OCI-LY1 (cell line): ENCODE data around the gene TTC1.

Experiments
- H2AFZ ChIP-seq: fragments of 200-600 bp; sonication (generic), shearing (Covaris generic); 2 replicates; pipeline ENCODE4 v1.6.0; 2014; ENCODE audit warnings: antibody characterized with exemption, mild to moderate bottlenecking, low read length
- H3F3A ChIP-seq: fragments of 200-600 bp; sonication (generic), shearing (Covaris generic); 2 replicates; pipeline ENCODE4 v1.6.0; 2014; ENCODE audit warnings: mild to moderate bottlenecking, antibody characterized with exemption, low read length, moderate library complexity; ENCODE audit not compliant: insufficient read depth
- H3K27ac ChIP-seq: fragments of 200-600 bp; sonication (generic); 2 replicates; pipeline ENCODE4 v1.5.1; 2014; ENCODE audit warnings: low read length, mixed run types, mild to moderate bottlenecking, low read depth; ENCODE audit not compliant: poor library complexity, severe bottlenecking
- H3K27me3 ChIP-seq: fragments of 200-600 bp; sonication (generic); 2 replicates; pipeline ENCODE4 v1.6.0; 2014; ENCODE audit warnings: antibody characterized with exemption, mild to moderate bottlenecking, low read length, moderate library complexity; ENCODE audit not compliant: insufficient read depth
- H3K36me3 ChIP-seq: fragments of 200-600 bp; sonication (generic); 2 replicates; pipeline ENCODE4 v1.6.1; 2014; ENCODE audit warnings: mild to moderate bottlenecking, antibody characterized with exemption, low read length, moderate library complexity, mixed read lengths; ENCODE audit not compliant: insufficient read depth
- H3K4me1 ChIP-seq: fragments of 200-600 bp; sonication (generic); 2 replicates; pipeline ENCODE4 v1.5.1; 2014; ENCODE audit warnings: mild to moderate bottlenecking, low read length, moderate library complexity; ENCODE audit not compliant: insufficient read depth, severe bottlenecking
- H3K4me2 ChIP-seq: fragments of 200-600 bp; sonication (generic), shearing (Covaris generic); 2 replicates; pipeline ENCODE4 v1.6.1; 2014; ENCODE audit warnings: low read length
- H3K4me3 ChIP-seq: fragments of 200-600 bp; sonication (generic); 2 replicates; pipeline ENCODE4 v1.5.1; 2014; ENCODE audit warnings: low read length, low read depth, mild to moderate bottlenecking, mixed read lengths; ENCODE audit not compliant: poor library complexity, severe bottlenecking
- H3K79me2 ChIP-seq: fragments of 200-600 bp; shearing (Covaris generic); 2 replicates; pipeline ENCODE4 v1.6.1; 2016; ENCODE audit warnings: mixed run types, low read length, mixed read lengths; ENCODE audit not compliant: insufficient read depth
- H3K9ac ChIP-seq: fragments of 200-600 bp; sonication (generic), shearing (Covaris generic); 2 replicates; pipeline ENCODE4 v1.6.1; 2014; ENCODE audit warnings: mild to moderate bottlenecking, low read length, mixed read lengths
- H3K9me2 ChIP-seq: fragments of 200-600 bp; sonication (generic), shearing (Covaris generic); 2 replicates; pipeline ENCODE4 v1.6.1; 2014; ENCODE audit warnings: low read depth, mild to moderate bottlenecking, low read length, mixed read lengths
- H3K9me3 ChIP-seq: fragments of 200-600 bp; shearing (Covaris generic); 2 replicates; pipeline ENCODE4 v1.6.1; 2014; ENCODE audit warnings: low read length, mixed read lengths
- H4K20me1 ChIP-seq: fragments of 200-600 bp; sonication (generic), shearing (Covaris generic); 2 replicates; pipeline ENCODE4 v1.6.0; 2016; ENCODE audit warnings: mild to moderate bottlenecking, low read length; ENCODE audit not compliant: insufficient read depth
- CTCF ChIP-seq: fragments of 200-600 bp; sonication (generic), shearing (Covaris generic); IDR thresholded peaks from 2 replicates; pipeline ENCODE4 v1.5.1; 2017; ENCODE audit warnings: mild to moderate bottlenecking, antibody characterized with exemption, low read length, moderate library complexity, mixed read lengths
- EZH2 ChIP-seq: fragments of 200-600 bp; sonication (generic), shearing (Covaris generic); IDR thresholded peaks from 2 replicates; pipeline ENCODE4 v1.8.0; 2017; ENCODE audit warnings: borderline replicate concordance, mixed run types, mild to moderate bottlenecking, antibody characterized with exemption, low read length, moderate library complexity, mixed read lengths

The TTC1 gene

DNA sequence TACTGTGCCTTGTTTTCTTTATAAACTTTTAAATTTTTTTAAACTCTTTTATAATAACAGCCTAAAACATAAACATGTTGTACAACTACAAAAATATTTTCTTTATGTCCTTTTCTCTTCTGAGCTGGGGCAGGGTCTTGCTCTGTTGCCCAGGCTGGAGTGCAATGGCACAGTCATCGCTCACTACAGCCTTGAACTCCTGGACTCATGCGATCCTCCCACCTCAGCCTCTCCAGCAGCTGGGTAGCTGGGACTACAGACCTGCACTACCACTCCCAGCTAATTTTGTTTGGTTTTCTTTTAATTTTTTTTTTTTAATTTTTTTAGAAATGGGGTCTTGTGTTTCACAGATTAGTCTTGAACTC, 31.5 kb downstream of the TTC1 start:
- Histone ChIP-seq H3K27me3 (no peaks in the 10 kb centered on the region), H2AFZ (no peak overlapping the region), H3K36me3 (peaks cover 58% of the 10 kb centered on the region), H3K27ac (no peak overlapping the region), H3K4me2 (no peak overlapping the region), H3K79me2 (no peaks in the 10 kb centered on the region), H3K4me3 (no peak overlapping the region), H3K9me3 (no peaks in the 10 kb centered on the region), H3F3A (no peaks in the 10 kb centered on the region), H4K20me1 (no peaks in the 10 kb centered on the region), H3K9me2 (no peaks in the 10 kb centered on the region), H3K4me1 (no peaks in the 10 kb centered on the region), H3K9ac (no peak overlapping the region)
- TF ChIP-seq EZH2 = no peak
- TF ChIP-seq CTCF = no peak

DNA sequence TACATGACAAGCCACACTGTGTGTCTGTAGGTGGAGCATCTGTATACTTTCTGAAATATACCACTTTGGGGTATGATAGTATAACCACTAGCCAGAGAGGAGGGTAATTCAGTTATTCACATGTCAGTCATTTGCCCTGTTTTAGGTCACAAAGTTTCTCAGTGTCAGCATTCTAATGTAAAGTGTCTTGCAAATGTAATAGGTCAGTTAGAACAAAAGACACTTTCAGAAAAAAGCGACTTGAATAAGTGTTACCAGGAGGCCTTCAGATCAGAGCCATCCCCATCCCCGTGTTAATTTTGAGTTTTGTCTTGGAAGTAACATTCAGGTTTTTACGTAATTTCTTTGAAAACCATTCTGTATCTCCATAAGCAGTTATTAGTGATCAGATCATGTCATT, 33.7 kb downstream of the TTC1 start:
- H3K36me3 ChIP-seq = peaks cover 44% of the 10 kb centered on the region
- no peak overlapping the region for H3K27ac ChIP-seq
- no peak for TF ChIP-seq CTCF
- TF ChIP-seq EZH2 = no peak
- H4K20me1 ChIP-seq = no peaks in the 10 kb centered on the region
- no peak overlapping the region for H3K9ac ChIP-seq
- no peaks in the 10 kb centered on the region for H3K4me1 ChIP-seq
- no peaks in the 10 kb centered on the region for H3K9me3 ChIP-seq
- no peaks in the 10 kb centered on the region for H3K27me3 ChIP-seq
- no peak overlapping the region for H2AFZ ChIP-seq
- H3K4me2 ChIP-seq = no peak overlapping the region
- no peak overlapping the region for H3K4me3 ChIP-seq
- H3F3A ChIP-seq = no peaks in the 10 kb centered on the region
- H3K79me2 ChIP-seq = no peaks in the 10 kb centered on the region
- H3K9me2 ChIP-seq = no peaks in the 10 kb centered on the region

DNA sequence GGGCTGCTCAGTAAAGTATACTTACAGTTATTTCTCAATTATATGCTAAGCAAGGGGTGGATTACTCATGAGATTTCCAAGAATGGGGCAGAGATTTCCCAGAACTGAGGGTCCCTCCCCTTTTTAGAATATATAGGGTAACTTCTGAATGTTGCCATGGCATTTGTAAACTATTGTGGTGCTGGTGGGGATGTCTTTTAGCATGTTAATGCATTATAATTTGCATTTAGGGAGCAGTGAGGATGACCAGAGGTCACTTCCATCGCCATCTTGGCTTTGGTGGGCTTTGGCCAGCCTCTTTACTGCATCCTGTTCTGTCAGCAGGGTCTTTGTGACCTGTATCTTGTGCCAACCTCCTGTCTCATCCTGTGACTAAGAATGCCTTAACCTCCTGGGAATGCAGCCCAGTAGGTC, 35.5 kb downstream of the TTC1 start:
- Histone ChIP-seq H2AFZ (no peak overlapping the region), H3K4me1 (no peaks in the 10 kb centered on the region), H3K9me2 (no peaks in the 10 kb centered on the region), H3K4me2 (no peak overlapping the region), H3K27me3 (no peaks in the 10 kb centered on the region), H3K79me2 (no peaks in the 10 kb centered on the region), H3K9ac (no peak overlapping the region), H3K27ac (no peak overlapping the region), H4K20me1 (no peaks in the 10 kb centered on the region), H3K4me3 (no peak overlapping the region), H3K9me3 (no peaks in the 10 kb centered on the region), H3K36me3 (peaks cover 42% of the 10 kb centered on the region), H3F3A (no peaks in the 10 kb centered on the region)
- TF ChIP-seq EZH2 (no peak), CTCF (no peak)
